DOHH2 (cell line): ENCODE data around the gene TMEFF2.

ENCODE experiments used
- EZH2phosphoT487 ChIP-seq: fragments of 200-600 bp; sonication (generic); IDR thresholded peaks from 2 replicates; pipeline ENCODE4 v1.6.1; 2017; ENCODE audit warnings: borderline replicate concordance, mild to moderate bottlenecking, antibody characterized with exemption, low read length, moderate library complexity, mixed read lengths
- TF ChIP-seq, protein P1 (sequence below): fragments of 200-600 bp; sonication (generic); IDR thresholded peaks from one replicate; pipeline ENCODE4 v1.5.1; 2014; ENCODE audit warnings: antibody characterized with exemption, mild to moderate bottlenecking, low read depth, low read length; ENCODE audit not compliant: poor library complexity, severe bottlenecking

DNA sequence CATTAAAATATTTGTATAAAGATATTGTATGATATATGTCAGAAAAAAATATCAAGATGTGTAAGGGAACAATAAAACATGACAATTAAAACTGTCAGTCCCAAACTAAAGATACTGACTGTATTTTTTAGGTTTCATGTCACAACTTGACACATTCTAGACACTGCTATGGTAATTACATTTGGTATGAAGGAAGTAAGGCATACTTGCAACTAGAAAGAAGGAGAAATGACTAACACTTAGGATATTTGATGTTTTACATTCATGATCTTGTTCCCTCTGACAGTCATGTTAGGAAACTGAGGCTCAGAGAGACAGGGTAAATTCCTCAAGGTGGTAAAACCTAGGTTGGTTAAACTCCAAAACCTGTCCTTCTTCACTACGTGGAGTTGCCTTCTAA is 68.3 kb downstream of the TMEFF2 start:
- TF ChIP-seq, protein P1, sequence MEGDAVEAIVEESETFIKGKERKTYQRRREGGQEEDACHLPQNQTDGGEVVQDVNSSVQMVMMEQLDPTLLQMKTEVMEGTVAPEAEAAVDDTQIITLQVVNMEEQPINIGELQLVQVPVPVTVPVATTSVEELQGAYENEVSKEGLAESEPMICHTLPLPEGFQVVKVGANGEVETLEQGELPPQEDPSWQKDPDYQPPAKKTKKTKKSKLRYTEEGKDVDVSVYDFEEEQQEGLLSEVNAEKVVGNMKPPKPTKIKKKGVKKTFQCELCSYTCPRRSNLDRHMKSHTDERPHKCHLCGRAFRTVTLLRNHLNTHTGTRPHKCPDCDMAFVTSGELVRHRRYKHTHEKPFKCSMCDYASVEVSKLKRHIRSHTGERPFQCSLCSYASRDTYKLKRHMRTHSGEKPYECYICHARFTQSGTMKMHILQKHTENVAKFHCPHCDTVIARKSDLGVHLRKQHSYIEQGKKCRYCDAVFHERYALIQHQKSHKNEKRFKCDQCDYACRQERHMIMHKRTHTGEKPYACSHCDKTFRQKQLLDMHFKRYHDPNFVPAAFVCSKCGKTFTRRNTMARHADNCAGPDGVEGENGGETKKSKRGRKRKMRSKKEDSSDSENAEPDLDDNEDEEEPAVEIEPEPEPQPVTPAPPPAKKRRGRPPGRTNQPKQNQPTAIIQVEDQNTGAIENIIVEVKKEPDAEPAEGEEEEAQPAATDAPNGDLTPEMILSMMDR: no peak
- no peak for TF ChIP-seq EZH2phosphoT487
